Breast epithelium (tissue), 4 donors: ENCODE results near the gene OCA2. TPM values are rescaled to one million over a fixed set of nuclear protein-coding genes. Genes with fewer than 3 reads are reported as not detected.

Source experiments
- DNase-seq, 2 donors: peaks; one replicate each; pipeline ENCODE4 v3.0.0-alpha.2; 2019; ENCODE audit warnings: low spot score in 2 of 2
- H3K27ac ChIP-seq, 2 donors: fragments of 200-600 bp; sonication (generic) in 1 of 2; one replicate each; pipeline ENCODE4 v1.5.1; 2016 to 2019; ENCODE audit warnings: mild to moderate bottlenecking in 1 of 2
- H3K27me3 ChIP-seq, 2 donors: fragments of 200-600 bp; sonication (generic) in 1 of 2; one replicate each; pipeline versions ENCODE4 v1.5.1 to v1.6.0; 2017 to 2019; ENCODE audit warnings: control low read depth in 1 of 2, mild to moderate bottlenecking in 1 of 2
- H3K36me3 ChIP-seq: fragments of 200-600 bp; one replicate; pipeline ENCODE4 v1.5.1; 2019
- H3K4me1 ChIP-seq, 2 donors: fragments of 200-600 bp; sonication (generic); one replicate each; pipeline ENCODE4 v1.5.1; 2016 to 2019; ENCODE audit warnings: control low read depth in 1 of 2
- H3K4me3 ChIP-seq, 3 donors: fragments of 200-600 bp; sonication (generic); 1 replicate in 2 of 3; 2 replicates in 1 of 3; pipeline ENCODE4 v1.5.1; 2016 to 2019; ENCODE audit warnings: mild to moderate bottlenecking in 3 of 3, moderate library complexity in 2 of 3
- H3K9me3 ChIP-seq, 2 donors: fragments of 200-600 bp; sonication (generic) in 1 of 2; one replicate each; pipeline ENCODE4 v1.5.1; 2016 to 2019; ENCODE audit warnings: control low read depth in 1 of 2
- CTCF ChIP-seq, 3 donors: fragments of 450-650 bp; IDR thresholded peaks; one replicate each; pipeline ENCODE4 v1.5.1; 2016 to 2017; ENCODE audit warnings: antibody characterized with exemption in 3 of 3, mild to moderate bottlenecking in 3 of 3, moderate library complexity in 3 of 3
- POLR2A ChIP-seq: fragments of 450-650 bp; IDR thresholded peaks from one replicate; pipeline ENCODE4 v1.6.1; 2016; ENCODE audit warnings: antibody characterized with exemption, mild to moderate bottlenecking, moderate library complexity
- POLR2AphosphoS5 ChIP-seq, 3 donors: sonication (generic); formaldehyde crosslinking; IDR thresholded peaks; one replicate each; pipeline ENCODE4 v1.6.1; 2017; ENCODE audit warnings: antibody characterized with exemption in 3 of 3
- intact Hi-C: fragments of 100-400 bp; cut with DNase I; formaldehyde crosslinking; loops from one replicate; pipeline ENCODE4 v1.15.1; 2023; ENCODE audit warnings: low total_unique reads
- total RNA-seq, 3 donors: library from RNA; depleted of rRNA; stranded (reverse); fragments of >200 nt; gene quantifications; one replicate each; pipeline ENCODE4 v1.1.0, GENCODE V29; 2016

Gene OCA2
- total RNA-seq, 3 donors from 2014 or later, result 0.59 to 0.80 (median 0.66) TPM

- intact Hi-C loops, result no loop called here
Measured at GRCh38 chr15:27770769-27771554, 328.2 kb downstream of the OCA2 start.

GRCh38 chr15:27770086-27770607 lies 329.0 kb downstream of the OCA2 start:
- DNase-seq, result no peak
- Histone ChIP-seq H3K9me3 (peaks cover 0 to 7% of the 10 kb centered on the region in 2 donors), H3K36me3 (no peaks in the 10 kb centered on the region), H3K27me3 (no peaks in the 10 kb centered on the region), H3K4me3 (no peak overlapping the region), H3K4me1 (no peaks in the 10 kb centered on the region), H3K27ac (no peak overlapping the region)
- TF ChIP-seq CTCF (IDR thresholded peaks at IDR 0.05) (no peak), POLR2A (no peak), POLR2AphosphoS5 (IDR thresholded peaks at IDR 0.05) (no peak)
- intact Hi-C loops, result no loop called here

More at GRCh38 chr15:27770769-27771554, 328.2 kb downstream of the OCA2 start:
- Histone ChIP-seq H3K27me3 (no peaks in the 10 kb centered on the region), H3K4me1 (no peaks in the 10 kb centered on the region), H3K9me3 (peaks cover 0 to 7% of the 10 kb centered on the region in 2 donors), H3K27ac (no peak overlapping the region), H3K4me3 (no peak overlapping the region), H3K36me3 (no peaks in the 10 kb centered on the region)
- TF ChIP-seq POLR2AphosphoS5 (IDR thresholded peaks at IDR 0.05) (no peak), POLR2A (no peak), CTCF (IDR thresholded peaks at IDR 0.05) (no peak)
- no peak for DNase-seq

- intact Hi-C loops, result no loop called here
- no peak overlapping the region for H3K27ac ChIP-seq
- H3K4me3 ChIP-seq, result no peak overlapping the region
- no peaks in the 10 kb centered on the region for H3K4me1 ChIP-seq
- no peaks in the 10 kb centered on the region for H3K36me3 ChIP-seq
- no peaks in the 10 kb centered on the region for H3K27me3 ChIP-seq
- no peak for DNase-seq
- H3K9me3 ChIP-seq, result peaks cover 0 to 7% of the 10 kb centered on the region in 2 donors
- no peak for TF ChIP-seq POLR2A
- no peak for TF ChIP-seq CTCF (IDR thresholded peaks at IDR 0.05)
- TF ChIP-seq POLR2AphosphoS5 (IDR thresholded peaks at IDR 0.05), result no peak
Measured at GRCh38 chr15:27769652-27770051, 329.5 kb downstream of the OCA2 start.

GRCh38 chr15:27768732-27769475 lies 330.2 kb downstream of the OCA2 start:
- no peaks in the 10 kb centered on the region for H3K36me3 ChIP-seq
- peaks cover 0 to 5% of the 10 kb centered on the region in 2 donors for H3K9me3 ChIP-seq
- H3K27me3 ChIP-seq, result no peaks in the 10 kb centered on the region
- no peak for DNase-seq
- TF ChIP-seq CTCF (IDR thresholded peaks at IDR 0.05), result no peak
- TF ChIP-seq POLR2AphosphoS5 (IDR thresholded peaks at IDR 0.05), result no peak
- TF ChIP-seq POLR2A, result no peak
- H3K4me1 ChIP-seq, result no peaks in the 10 kb centered on the region
- no peak overlapping the region for H3K27ac ChIP-seq
- H3K4me3 ChIP-seq, result no peak overlapping the region
- intact Hi-C loops, result no loop called here
